NCI-H446 (cell line): ENCODE results near the gene GUCY2F.

Source experiments
- DNase-seq, 2 experiments: peaks; one replicate each; lab custom pipeline; 2025; lab: John Stamatoyannopoulos, UW

GUCY2F gene

DNA sequence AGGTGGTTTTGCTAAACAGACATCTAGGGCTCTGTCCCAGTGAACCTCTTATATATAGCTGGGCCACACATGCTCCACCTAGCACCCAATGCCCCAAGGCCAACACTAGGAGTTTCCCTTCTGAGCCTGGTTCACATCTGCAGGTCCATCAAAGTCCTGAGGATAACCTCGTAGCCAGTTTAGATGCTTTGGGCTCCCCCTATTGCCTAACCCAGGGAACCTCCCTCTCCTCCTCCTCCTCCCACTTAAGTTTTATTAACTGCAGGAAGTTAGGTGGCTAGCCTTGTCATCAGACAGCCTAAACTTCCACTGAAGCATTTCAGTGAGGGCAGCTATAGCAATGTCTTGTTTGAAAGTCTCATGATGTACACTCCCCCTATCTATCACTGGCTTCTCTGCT is 88.0 kb downstream of the GUCY2F start:
- DNase-seq = no peak

DNA sequence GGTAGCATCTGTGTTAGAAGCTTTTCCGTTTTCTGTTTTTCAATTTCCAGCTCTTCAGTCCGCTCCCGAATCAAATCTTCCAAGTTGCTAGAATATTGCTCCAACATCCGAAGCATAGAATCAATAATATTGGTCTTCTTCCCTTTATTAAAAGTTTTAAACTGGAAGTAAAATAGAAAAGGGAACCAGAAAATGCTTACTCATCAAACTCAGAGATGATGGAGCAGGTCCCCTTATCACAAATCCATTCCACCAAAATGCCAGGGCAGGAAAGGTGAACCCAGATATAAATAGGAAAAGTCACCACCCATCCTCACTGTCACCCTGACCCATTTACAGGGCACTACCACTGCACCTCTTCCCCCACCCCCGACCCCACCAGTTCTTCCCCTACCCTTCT is 89.0 kb downstream of the GUCY2F start:
- no peak for DNase-seq

DNA sequence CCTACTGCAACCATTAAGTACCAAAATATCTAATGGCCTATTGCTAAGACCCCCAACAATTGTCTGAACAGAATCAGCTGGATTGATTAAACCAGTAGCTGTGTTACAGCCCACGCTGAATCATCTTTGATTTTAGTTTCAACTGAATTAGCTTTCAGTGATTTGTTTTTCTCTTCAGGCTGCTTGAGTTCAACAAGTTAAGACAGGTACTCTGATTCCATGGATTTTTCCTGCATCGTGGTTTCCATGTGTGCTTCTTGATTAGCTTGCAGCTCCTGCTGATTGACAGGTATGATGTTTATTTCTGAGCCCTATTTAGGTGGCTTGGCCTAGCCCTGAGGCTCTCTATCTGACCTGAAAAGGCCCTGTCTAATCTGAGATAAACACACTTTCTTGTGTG is 91.3 kb downstream of the GUCY2F start:
- DNase-seq = no peak

DNA sequence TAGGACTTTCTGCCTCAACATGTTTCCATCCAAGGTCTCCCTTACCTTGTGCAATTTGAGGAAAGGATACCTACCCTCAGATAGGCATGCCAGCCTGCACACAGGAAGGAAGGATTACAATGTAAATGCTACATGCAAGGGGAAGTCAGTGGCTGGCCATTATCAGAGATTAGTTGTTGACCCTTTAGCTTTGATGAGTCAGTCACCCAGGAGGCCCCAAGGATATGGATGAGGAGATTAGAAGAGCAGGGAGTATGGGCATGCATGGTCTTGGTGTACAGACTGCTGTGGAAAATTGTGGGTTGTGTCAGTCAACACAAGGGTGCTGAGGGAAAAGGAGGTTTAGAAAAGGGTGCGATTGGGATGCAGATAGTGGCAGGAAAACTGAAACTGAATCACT is 92.0 kb downstream of the GUCY2F start:
- DNase-seq = no peak

DNA sequence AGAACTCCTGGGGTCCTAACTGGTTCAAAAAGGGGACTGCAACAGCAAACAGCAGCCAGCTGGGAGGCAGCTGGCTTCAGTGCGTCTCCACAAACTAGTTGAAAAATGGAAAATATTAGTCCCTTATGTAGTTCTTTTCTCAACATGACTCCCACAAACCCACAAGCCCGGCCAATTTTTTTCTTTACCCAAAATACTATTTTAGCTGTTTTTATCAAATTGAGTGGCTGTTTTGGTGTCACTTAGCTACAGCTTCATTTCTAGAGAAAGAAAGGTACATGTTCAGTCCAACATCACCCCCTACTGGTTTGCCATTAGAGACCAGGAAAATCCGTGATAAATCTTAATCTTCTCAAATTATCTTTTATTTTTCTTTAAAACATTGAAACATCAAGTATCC is 97.2 kb downstream of the GUCY2F start:
- no peak for DNase-seq

DNA sequence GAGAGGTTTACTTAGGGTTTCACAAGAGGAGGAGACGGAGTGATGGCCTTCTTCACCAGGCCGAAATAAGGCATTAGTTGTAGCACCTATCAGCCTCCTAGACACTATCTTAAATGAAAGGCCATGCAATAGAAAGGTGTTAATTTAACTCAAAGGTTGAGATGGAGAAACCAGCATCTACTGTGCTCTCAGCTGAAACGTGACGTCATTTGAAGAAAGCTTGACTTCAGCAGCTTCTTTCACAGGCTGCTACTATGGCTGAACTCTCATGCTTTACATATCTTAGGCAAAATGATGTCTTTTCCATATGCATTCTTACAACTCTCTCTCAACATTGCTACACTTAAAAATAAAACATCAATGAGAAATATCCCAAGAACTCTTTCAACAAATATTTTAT is 99.6 kb downstream of the GUCY2F start:
- no peak for DNase-seq

DNA sequence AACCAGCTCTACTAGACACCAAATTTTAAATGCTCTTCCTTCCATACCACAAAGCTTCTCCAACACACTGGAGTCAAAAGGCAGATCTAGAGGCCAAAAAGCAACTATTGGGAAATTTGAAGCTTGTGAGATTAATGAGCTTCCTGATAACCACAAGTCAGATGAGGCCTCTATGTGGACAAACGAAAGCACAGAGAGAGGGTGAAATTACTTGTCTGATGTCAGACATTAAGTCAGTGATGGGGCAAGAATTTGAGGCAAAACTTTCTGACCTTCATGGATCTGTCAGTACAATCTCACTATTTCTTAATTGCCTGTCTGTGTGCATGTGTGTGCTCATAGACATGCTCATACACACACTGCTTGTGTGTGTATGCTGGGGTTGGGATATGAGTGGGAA is 103.6 kb downstream of the GUCY2F start:
- DNase-seq = no peak

DNA sequence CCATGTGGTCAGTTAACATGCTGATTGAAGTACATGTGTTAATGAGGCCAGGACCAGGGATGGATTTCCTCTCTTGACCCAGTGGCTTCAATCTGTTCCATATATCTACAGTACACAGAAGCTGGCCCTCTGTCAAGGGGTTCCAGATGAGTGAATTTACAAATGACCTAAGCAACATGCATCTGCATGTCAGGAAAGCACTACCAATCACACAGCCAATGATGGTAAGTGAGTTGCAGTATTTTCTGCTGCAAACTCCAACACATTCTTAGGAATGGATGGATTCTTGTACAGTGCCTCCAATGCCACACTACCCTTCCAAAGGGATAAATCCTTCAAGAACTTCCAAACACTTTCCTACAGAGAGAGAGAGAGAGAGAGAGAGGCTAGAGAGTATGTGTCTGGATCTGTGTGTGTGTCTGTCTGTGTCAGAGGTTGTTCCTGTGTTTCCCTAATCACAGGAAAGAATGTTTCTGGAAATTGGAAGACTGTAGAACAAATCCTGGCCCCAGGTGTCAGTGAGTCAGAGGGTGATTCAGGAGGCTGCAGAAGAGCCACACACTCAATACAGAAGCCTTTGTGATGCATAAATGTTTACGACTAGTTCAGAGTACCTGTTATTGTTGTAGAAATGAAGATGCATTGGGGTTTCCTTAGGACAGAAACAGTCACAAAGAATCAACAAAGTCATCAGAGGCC is 107.5 kb downstream of the GUCY2F start:
- DNase-seq = no peak

DNA sequence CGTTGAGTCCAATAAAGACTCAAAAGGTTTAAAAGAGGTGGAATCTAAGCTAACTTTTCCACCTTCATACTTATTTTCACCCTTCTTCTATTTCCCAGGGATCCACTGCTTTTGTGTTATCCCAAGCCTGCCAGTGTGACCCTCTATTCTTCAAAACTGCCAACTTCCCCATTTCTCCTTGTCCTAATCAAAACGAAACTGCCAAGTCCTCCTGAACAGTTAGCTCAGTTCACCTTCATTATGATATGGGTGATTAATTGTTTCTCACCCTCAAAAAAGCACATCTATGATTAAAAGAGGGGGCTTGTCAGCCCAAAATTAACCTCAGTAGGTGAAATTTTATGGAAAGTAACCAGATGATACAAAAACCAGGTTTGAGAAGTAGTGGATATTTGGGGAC is 108.4 kb downstream of the GUCY2F start:
- no peak for DNase-seq

DNA sequence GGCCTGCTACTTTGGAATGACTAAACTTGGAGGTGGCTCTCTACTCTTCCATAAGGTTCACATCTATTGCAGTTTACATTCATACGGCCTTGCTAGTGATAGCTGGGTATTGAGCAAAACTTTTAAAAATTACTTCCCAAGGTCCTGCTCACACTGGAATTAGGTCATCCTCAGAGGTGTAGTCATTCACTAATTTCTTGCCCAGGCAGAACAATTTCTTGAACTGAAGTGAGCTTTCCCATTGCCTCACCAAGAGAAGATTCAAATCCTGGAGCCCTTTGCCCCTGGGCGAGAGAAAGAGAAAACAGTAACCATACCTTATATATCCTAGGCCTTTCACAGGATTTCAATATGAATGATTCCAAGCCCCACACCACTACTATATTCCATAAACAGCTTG is 109.2 kb downstream of the GUCY2F start:
- no peak for DNase-seq

DNA sequence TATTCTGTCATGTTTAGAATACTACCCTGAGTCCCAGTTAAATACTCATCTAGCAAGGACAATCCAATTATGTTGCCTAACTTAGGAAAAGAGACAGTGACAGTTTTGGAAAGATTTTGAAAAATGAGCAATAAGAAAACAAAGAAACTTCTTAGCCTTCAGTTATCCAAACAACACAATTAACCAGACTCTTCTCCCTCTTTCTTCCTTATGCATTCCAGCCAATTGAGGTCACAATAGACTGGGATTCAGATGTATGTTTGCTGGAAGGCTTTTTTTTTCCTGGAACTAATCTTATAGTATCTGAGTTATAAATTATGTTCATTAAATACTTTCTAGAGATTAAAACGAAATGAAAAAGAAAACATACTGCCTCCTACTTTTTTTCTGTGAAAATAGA is 109.6 kb downstream of the GUCY2F start:
- no peak for DNase-seq

DNA sequence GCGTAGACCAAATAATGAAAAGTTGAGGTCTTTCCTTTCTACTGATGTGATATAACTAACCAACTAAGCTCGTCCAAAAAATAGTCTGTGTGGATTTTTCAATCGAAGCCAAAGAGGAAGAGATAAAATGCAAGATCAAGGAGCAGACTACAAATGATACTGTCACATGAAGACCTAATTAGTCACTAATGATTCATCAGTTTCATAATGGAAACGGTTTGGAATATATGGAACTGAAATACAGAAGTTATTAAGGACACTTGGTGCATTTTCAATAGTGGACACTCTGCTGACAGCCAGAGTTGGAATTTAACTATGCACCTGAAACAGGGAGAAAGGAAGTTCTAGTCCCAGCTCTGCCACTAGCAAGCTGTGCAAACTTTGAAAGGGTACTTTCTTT is 119.8 kb downstream of the GUCY2F start:
- no peak for DNase-seq

DNA sequence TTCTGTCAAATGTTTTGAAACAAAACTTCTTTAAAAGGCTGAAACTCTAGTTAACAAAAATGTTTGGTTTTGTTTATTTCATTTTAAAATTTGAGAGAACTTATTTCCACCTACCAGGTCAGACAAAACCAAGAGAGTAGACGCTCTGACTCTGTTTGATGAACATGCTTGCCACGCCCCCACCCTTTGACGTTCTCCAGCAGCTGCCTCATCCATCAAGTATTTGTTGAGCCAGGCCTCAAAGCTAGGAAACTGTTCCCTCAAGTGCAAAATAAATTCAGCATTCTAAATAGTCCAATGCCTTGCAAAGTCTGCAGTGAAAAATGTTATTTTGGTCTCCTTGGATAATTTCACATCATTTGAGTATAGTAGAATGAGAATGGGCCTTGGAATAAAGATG is 121.6 kb downstream of the GUCY2F start:
- no peak for DNase-seq

DNA sequence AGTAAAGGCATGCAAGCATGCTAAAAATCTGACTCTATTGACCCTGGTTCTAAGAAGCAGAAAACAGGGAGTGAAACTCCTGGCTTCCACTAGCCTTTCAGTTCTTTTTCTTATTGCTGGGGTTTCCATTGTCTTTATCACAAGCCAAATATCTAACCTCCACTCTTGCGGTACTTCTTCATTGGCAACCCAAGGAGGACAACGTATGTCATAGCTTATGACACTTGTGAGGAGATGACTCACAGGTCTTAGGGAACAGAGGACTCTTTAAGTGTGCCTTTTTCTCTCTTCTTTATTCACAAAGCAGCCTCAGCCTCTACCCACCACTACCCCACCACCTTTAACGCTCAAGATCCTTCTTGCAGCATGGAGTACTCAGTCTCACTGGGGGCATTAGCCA is 124.2 kb downstream of the GUCY2F start:
- no peak for DNase-seq

DNA sequence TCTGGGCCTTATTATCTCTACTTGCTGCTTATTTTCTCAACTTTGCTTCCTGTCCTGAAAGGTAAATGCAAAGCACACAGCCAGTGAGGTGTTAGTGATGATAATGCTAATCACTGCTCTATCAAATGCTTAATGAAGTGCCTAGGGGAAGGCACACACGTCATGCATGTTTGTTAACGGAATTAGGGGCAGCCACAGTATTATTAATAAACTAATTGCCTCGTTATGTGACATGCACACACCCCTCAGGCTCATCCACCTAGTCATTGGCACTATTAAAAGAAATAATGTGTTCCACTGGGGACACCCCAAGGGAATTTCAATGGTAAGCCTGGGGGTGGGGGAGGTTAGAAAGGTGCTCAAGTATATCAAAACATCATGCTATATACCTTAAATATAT is 125.2 kb downstream of the GUCY2F start:
- no peak for DNase-seq

DNA sequence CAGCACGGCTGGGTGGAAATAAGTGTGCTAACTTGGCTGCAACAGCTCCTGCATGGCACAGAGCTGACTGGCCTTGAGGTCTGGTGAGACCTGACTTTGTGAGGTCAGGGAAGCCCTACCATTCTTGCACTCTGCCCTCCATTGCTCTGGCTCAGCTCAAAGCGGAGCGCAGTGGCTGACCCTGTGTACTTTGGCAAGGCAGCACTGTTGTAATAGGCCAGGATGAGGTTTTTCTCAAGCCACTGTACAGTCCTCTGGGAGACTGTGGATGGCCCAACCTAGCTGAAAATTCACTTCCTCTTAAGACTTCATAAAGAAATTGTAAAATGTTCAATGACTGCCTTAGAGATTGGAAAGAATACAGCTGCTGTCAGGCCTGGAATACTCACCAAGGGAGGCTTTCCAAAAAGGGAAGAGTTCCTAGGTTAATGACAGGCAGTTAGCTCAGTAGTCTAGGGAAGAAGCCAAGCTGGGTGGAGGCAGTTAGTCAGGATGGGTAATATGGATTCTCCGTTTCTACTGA is 129.8 kb downstream of the GUCY2F start:
- DNase-seq = no peak

DNA sequence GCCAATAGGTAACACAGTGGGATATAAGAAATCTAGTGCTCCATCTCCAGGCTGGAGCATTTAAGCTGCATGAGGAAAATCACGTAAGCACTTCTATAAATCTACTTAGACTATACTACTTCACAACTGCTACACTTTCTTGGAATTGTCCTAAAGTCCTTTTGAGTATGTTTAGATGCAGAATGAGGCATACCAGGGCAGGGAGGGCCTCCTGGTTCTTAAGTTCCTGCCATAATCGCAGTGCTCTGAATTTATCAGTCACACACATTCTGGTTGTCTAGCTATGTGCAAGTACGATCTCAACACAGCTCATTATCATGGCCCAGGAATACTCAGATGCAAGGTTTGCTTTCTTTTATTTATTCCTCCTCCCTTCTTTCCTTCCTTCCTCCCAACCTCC is 130.3 kb downstream of the GUCY2F start:
- DNase-seq = no peak

DNA sequence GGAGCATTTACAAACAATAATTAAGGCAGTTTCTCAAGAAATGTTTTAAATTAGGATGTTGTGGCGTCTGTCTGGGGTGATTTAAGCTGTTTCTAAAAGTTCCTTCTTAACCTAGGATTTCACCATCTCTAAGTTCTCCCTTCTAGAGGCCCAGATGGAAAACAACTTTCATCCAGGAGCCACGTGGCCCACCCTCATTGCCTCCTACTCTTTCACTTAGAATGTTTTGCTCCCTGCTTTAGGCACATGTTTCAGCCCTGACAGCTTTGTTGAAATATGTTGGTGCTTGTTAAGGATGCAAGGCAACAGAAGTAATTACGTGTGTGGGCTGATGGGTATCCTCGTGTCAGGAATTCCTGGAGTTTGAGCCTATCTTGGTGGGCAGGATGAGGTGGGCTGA is 131.3 kb downstream of the GUCY2F start:
- DNase-seq = no peak

DNA sequence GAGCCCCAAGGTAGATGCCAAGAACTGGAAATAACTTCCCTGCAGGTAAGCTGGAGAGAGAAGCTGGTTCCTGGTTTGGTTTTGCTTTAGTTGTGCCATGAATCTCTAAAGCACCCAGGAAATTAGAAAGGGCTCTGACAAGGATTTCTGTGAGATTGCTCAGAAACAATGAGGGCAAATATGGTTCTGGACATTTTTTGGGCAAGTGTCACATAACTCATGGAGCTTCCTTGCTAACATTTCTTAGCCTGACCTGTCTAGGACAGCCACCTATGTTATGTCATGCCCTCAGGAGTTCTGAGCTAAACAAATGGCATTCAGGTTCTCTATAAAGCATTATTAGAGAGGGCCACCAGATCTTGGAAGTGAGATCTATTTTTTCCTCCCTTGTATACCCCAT is 131.8 kb downstream of the GUCY2F start:
- DNase-seq = no peak

DNA sequence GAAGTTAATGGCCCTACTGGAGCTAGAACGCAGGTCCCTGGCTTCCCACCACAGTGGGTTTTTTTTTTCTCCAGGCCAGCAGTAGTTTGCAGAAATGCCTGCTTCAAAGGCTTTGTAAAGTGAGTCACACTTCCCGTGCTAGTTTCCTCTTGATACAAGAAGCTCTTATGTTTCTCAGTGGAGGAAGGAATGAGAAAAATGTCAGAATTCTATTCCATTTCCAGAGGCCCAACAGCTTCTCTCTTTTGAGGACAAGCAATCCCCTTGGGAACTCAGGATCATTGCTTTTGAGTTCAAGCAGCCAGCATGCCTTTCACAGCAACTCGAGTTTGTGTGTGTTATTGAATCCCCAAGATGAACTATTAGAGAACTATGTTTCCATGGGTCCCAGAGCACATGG is 134.3 kb downstream of the GUCY2F start:
- DNase-seq = no peak

DNA sequence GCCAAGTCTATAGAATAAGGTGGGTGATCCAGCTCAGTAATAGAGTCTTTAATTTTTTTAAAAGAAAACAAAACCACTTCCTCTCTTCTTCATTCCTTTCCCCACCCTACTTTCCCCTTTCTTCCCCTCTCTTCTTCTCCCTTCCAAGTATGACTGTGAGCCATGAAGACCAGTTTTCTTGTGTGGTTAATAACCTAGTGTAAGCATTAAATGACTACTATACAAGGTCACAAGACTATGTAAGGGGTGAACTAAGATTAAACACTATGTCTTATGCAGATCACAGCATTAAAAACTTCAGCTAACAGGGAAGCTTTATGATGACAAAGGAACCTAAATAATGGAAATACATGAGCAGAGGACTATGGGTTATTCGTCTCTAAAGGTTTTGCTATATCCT is 135.4 kb downstream of the GUCY2F start:
- no peak for DNase-seq

DNA sequence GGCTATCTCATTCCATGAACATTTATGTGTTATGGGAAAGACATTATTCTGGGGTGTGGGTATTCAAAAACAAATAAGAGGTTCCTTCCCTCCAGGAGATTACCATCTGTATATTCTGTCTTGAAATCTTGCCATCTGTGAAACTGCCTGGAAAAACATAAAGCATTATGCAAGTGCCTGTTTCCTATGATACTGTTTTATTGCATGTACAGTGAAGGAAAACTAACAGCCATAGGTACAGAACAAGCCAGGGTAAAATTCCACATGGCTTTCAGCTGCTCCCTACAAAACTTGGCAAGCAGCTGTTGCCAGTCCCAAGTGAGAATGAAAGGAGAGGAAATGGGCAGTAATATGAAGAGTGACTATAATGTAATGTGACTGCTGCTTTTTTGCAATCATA is 136.0 kb downstream of the GUCY2F start:
- no peak for DNase-seq

DNA sequence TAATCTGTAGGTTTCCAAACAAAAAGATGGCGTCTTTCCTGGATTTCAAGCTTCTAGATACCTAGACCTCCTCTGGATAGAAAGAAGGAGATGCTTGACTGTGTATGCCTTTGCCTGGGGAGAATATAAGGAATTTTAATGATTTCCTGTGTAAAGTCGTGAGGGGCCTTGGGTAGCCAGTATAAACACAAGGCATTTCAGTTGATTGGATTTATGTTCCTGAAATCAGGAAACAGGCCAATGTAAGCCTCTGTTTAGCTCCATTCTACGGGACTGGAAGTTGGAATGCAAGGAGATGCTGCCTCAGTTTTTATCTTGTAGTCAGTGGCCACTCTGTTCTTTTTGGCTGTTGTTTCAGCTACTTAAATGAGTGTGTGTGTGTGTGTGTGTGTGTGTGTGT is 137.2 kb downstream of the GUCY2F start:
- DNase-seq = no peak

DNA sequence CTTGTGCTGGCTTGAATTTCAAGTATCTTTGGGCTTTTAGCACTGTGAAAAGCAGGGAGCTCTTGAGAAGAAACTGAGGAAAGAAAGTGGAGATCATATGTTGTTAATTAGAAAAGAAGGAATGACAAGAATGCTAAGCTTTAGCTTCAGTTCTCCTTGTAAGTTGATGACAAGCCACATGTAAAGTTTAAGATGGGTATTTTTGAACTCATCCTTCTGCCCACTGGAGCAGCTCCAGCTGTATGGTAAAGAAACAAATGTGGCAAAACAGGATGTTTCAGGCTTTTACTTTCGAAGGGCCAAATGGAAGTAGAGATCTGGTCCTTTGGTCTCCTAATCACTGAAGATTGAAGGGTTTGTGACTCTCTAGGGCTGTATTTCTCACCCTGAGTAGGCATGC is 137.8 kb downstream of the GUCY2F start:
- DNase-seq = no peak

DNA sequence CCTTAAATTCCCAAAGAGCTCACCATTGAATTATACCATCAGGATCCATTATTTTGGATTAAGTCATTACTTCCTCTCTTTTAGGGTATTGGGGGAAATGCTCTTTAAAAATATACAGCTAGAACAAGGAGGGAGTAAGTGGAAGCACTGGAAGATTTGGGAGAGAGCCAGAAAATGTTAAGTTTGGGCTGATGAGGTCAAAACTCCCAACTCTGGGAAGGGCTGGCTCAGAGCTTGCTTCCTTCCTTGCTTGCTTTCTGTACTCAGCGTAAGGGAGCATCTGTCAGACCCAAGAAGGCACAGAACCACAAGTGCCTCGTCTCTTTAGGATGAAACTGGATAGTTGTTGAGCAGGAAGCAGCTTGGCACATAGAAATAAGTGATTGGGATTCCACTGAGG is 138.2 kb downstream of the GUCY2F start:
- DNase-seq = no peak
